Mesodermal cell (in vitro differentiated cells): Measurements from ENCODE around the gene SHC2.

Experiments
- H3K27ac ChIP-seq: 2 replicates; pipeline ENCODE4 v1.7.0; 2013; ENCODE audit warnings: mild to moderate bottlenecking, low read depth, low read length, moderate library complexity; ENCODE audit not compliant: severe bottlenecking
- H3K36me3 ChIP-seq: 2 replicates; pipeline ENCODE4 v1.7.1; 2013; ENCODE audit warnings: mild to moderate bottlenecking, low read length, moderate library complexity; ENCODE audit not compliant: control insufficient read depth, insufficient read depth
- H3K4me1 ChIP-seq: one replicate; pipeline ENCODE4 v1.7.1; 2013; ENCODE audit warnings: mild to moderate bottlenecking, low read length; ENCODE audit not compliant: insufficient read depth, control insufficient read depth, poor library complexity, severe bottlenecking
- H3K4me3 ChIP-seq: 2 replicates; pipeline ENCODE4 v1.7.0; 2013; ENCODE audit warnings: low read length, control low read depth, mild to moderate bottlenecking; ENCODE audit not compliant: insufficient read depth, poor library complexity, severe bottlenecking; ENCODE audit errors: extremely low read depth
- H3K9me3 ChIP-seq: 2 replicates; pipeline ENCODE4 v1.7.1; 2013; ENCODE audit warnings: mild to moderate bottlenecking, low read length, moderate library complexity; ENCODE audit not compliant: control insufficient read depth
- WGBS, 2 experiments: methylation state at CpG; one replicate each; pipeline ENCODE4 v1.1.5; 2013; ENCODE audit warnings: missing lambda C conversion rate in 2 of 2; ENCODE audit not compliant: insufficient coverage in 2 of 2; 5-methylcytosine and 5-hydroxymethylcytosine counted together

SHC2 gene

GRCh38 chr19:465056-465816 lies 4.4 kb upstream of the SHC2 start:
- no peak overlapping the region for H3K27ac ChIP-seq
- 87 to 94% methylated on average over 3 of the region's 3 CpGs for WGBS, 2 experiments
- H3K9me3 ChIP-seq, result no peaks in the 10 kb centered on the region
- no peaks in the 10 kb centered on the region for H3K36me3 ChIP-seq
- H3K4me1 ChIP-seq, result no peaks in the 10 kb centered on the region
- no peak overlapping the region for H3K4me3 ChIP-seq

DNA sequence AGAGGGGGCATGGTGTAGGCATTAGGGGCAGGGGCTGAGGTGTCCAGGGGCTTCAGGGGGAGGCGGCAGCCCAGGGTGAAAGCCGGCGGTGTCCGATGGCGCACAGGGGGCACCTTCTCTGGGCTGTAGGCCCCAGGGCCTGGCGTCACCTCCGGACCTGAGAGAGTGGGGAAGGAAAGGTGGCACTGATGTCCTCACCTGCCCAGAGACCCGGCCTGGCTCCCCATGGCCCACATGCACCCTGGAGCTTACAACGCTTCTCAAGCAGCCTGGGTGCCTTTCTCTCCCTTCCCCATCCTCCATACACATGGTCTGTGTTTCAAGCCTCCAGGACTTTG lies 3.3 kb upstream of the SHC2 start:
- no peak overlapping the region for H3K27ac ChIP-seq
- 93 to 98% methylated on average over 7 to 8 of the region's 9 CpGs for WGBS, 2 experiments
- no peaks in the 10 kb centered on the region for H3K9me3 ChIP-seq
- H3K4me1 ChIP-seq, result no peaks in the 10 kb centered on the region
- H3K4me3 ChIP-seq, result no peak overlapping the region
- H3K36me3 ChIP-seq, result no peaks in the 10 kb centered on the region

DNA sequence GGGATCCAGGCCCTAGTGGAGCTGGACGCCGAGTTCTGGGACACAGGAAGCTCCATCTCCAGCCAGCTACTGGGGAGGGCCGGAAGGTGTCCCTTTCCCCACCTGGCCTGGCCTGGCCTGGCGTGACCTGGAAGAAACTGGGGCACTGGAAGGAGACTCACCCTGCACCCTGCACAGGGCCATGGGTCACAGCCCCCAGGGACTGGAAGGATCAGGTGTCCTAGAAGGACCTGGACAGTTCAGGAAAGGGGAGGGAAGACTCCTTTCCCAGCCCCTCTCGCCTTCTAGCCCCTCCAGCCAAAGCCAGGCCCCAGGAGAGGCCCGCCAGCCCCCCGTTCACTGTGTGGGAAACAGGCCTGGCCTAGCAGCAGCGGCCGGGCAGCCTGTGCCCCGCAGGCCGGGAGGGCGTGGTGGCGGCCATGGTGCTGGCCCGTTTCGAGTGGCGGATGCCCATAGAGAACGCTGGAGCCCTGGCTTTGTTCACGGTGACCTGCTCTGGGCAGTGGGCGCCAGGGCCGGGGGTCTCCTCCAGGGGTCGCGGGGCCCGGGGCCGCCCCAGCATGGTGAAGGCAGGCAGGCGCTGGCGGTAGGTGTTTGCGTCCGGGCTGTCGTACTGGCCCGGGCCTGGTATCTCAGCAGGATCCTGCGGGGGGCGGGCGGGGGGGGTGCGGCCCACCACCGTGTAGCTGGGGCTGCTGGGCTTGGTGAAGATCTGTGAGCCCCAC lies 2.8 kb upstream of the SHC2 start:
- WGBS, 2 experiments, result 91 to 95% methylated on average over 18 to 31 of the region's 35 CpGs
- no peaks in the 10 kb centered on the region for H3K36me3 ChIP-seq
- H3K4me1 ChIP-seq, result no peaks in the 10 kb centered on the region
- no peak overlapping the region for H3K4me3 ChIP-seq
- H3K9me3 ChIP-seq, result no peaks in the 10 kb centered on the region
- no peak overlapping the region for H3K27ac ChIP-seq

DNA sequence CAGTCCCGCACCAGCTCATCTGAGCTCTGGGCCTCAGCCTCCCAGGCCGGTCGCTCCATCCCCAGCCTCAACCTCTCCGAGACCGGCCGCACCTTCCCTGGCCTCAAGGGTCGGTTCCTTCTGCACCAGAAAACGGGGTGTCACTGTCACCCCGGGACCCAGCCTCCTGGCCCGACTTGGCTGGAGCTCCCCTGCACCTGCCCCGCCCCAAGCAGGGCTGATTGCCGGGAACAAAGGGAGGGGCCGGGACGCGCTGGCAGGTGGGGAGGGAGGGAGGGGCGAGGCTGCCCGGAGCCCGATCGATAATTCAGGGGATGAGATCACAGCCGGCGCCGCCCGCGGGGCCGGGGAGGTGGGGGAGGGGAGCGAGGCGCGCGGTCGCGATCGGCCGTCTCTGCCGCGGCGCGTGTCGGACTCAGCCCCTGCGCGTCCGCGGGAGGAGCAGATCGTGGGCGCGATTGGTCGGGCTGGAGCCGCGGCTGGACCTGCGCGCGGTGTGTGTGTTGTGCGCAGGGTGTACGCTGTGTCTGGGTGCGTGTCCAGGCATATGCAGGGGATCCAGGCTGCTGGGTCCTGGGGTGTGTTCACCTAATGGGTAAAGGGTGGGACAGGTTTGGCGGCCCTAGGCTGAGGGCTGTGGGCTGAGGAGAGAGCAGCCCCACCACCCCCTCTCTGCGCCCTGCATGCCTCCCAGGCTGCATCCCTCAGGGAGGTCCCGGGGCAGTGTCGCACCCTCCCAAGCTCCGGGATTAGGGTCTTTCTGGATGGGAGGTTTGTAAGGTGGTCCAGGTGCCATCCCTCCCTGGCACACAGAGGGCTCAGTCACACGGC lies 1.1 kb upstream of the SHC2 start:
- H3K36me3 ChIP-seq, result no peaks in the 10 kb centered on the region
- no peak overlapping the region for H3K27ac ChIP-seq
- WGBS, 2 experiments, result 7 to 9% methylated on average over 42 to 43 of the region's 60 CpGs
- H3K9me3 ChIP-seq, result no peaks in the 10 kb centered on the region
- H3K4me1 ChIP-seq, result no peaks in the 10 kb centered on the region
- H3K4me3 ChIP-seq, result peak overlapping the region; percentile 33

DNA sequence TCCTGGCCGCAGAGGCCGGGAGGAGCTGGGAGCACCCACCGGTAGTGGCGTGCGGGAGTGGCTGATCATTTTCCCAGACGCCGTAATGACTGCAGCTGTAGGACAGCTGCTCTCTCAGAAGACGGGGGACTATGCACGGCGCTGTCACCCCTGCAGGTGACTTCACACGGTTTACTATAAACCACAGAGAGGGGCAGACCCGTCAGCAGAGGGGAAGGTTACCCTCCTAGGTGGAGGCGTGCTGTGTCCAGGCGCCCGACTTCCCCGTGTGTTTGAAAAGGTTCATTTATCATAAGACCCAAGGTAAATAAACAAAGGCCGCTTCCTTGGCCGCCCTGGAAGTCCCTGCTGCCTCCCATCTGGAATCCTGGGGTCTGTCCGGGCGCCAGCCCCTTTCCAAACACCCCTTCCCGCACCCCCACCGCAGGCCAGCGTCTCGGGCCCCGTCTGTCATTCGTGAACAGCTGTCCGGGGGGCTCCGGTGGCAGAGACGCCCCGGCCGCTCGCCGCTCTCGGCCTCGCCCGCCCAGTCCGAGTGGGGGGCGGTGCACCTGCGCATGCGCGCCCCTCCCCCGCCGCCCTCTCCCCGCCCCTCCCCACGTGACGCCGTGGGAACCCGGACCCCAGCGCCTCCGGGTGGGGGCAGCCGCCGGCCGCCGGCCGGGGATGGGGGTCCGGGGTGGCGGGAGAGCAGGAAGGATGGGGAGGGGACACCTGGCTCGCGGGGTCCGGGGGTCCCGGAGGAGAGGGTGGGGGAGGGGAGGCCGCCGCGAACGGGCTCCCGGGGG lies 915 bp downstream of the SHC2 start:
- peak overlapping the region; percentile 66 for H3K27ac ChIP-seq
- WGBS, 2 experiments, result 11 to 13% methylated on average over 21 to 33 of the region's 66 CpGs
- no peaks in the 10 kb centered on the region for H3K9me3 ChIP-seq
- H3K4me1 ChIP-seq, result no peaks in the 10 kb centered on the region
- H3K36me3 ChIP-seq, result peaks cover 8% of the 10 kb centered on the region
- H3K4me3 ChIP-seq, result peak overlapping the region; percentile 66

DNA sequence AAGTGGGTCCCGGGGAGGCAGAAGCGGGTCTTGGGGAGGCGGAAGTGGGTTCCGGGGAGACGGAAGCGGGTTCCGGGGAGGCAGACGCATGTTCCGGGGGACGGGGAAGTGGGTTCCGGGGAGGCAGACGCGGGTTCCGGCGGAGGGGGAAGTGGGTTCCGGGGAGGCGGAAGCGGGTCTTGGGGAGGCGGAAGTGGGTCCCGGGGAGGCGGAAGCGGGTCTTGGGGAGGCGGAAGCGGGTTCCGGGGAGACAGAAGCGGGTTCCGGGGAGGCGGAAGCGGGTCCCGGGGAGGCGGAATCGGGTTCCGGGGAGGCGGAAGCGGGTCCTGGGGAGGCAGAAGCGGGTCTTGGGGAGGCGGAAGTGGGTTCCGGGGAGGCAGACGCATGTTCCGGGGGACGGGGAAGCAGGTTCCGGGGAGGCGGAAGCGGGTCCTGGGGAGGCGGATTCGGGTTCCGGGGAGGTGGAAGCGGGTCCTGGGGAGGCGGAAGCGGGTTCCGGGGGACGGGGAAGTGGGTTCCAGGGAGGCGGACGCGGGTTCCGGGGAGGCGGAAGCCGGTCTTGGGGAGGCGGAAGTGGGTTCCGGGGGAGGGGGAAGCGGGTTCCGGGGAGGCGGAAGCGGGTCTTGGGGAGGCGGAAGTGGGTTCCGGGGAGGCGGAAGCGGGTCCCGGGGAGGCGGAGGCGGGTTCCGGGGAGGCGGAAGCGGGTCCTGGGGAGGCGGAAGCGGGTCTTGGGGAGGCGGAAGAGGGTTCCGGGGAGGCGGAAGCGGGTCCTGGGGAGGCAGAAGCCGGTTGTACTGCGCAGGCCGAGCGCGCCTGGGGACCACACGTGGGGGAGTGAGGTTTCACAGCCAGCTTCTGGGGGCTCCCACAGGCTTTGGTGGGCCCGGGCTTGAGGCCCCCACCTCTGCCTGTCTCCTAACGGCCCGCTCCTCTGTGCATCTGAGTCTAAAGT lies 2.5 kb downstream of the SHC2 start:
- Histone ChIP-seq H3K4me3 (no peak overlapping the region), H3K4me1 (no peaks in the 10 kb centered on the region), H3K36me3 (peaks cover 14% of the 10 kb centered on the region), H3K9me3 (no peaks in the 10 kb centered on the region), H3K27ac (no peak overlapping the region)
- 97% methylated on average over 39 to 76 of the region's 89 CpGs for WGBS, 2 experiments

GRCh38 chr19:457636-458035 lies 3.2 kb downstream of the SHC2 start:
- no peak overlapping the region for H3K27ac ChIP-seq
- no peaks in the 10 kb centered on the region for H3K4me1 ChIP-seq
- 92 to 95% methylated on average over 19 to 21 of the region's 30 CpGs for WGBS, 2 experiments
- H3K36me3 ChIP-seq, result peaks cover 19% of the 10 kb centered on the region
- no peaks in the 10 kb centered on the region for H3K9me3 ChIP-seq
- no peak overlapping the region for H3K4me3 ChIP-seq

DNA sequence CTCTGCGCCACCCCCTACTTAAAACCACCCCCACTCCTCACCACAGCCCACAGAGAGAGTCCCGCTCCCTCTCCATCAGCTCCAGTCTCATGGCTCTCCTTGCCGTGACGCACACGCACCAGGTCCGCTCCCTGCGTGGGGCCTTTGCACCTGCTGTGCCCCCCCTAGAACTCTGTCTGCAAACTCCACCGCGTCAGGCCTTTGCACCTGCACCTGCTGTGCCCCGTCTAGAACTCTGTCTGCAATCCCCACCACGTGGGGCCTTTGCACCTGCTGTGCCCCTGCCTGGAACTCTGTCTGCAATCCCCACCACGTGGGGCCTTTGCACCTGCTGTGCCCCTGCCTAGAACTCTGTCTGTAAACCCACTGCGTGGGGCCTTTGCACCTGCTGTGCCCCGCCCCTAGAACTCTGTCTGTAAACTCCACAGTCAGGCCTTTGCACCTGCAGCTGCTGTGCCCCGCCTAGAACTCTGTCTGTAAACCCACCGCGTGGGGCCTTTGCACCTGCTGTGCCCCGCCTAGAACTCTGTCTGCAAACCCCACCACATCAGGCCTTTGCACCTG lies 4.2 kb downstream of the SHC2 start:
- Histone ChIP-seq H3K36me3 (peaks cover 21% of the 10 kb centered on the region), H3K4me1 (no peaks in the 10 kb centered on the region), H3K27ac (no peak overlapping the region), H3K4me3 (no peak overlapping the region), H3K9me3 (no peaks in the 10 kb centered on the region)
- 87% methylated on average over 18 of the region's 18 CpGs for WGBS, 2 experiments

DNA sequence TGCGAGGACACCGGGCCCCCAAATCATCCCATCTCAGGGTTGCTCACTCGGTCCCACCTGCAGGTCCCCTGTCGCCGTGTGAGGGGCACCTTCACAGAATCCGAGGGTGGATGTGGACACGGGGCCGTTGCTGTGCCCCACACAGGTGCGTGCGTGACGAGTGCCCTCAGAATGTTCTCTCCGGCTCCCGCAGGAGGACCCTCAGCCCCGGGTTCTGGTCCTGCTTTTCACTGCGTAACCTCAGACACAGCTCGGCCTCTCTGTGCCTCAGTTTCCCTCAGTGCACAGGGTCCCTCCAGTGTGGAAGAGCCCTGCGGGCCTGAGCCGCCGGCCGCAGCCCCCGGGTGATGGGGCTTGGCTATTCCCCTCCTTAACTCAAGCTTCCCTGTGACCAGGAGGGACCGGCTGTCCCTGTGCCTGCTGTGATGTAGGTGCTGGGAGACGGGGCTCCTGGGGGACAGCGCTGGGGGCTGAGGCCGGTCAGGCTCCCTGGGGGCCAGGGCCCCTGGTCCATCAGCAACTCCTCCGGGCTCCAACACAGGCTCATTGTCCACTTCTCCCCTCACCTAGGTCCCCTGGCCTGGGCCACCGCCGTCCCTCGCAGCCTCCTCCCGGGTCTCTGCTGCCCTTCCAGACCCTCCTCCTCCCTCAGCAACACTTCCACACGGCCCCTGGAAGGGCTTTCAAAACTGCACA lies 4.8 kb downstream of the SHC2 start:
- Histone ChIP-seq H3K4me3 (no peak overlapping the region), H3K27ac (no peak overlapping the region), H3K9me3 (no peaks in the 10 kb centered on the region), H3K4me1 (no peaks in the 10 kb centered on the region), H3K36me3 (peaks cover 25% of the 10 kb centered on the region)
- 92 to 94% methylated on average over 25 to 28 of the region's 31 CpGs for WGBS, 2 experiments
